Measurements from ENCODE around the gene NAV1.

GRCh38 chr1:201537028-201537427 lies 1.9 kb upstream of the NAV1 start:
- TF ChIP-seq, protein P1, sequence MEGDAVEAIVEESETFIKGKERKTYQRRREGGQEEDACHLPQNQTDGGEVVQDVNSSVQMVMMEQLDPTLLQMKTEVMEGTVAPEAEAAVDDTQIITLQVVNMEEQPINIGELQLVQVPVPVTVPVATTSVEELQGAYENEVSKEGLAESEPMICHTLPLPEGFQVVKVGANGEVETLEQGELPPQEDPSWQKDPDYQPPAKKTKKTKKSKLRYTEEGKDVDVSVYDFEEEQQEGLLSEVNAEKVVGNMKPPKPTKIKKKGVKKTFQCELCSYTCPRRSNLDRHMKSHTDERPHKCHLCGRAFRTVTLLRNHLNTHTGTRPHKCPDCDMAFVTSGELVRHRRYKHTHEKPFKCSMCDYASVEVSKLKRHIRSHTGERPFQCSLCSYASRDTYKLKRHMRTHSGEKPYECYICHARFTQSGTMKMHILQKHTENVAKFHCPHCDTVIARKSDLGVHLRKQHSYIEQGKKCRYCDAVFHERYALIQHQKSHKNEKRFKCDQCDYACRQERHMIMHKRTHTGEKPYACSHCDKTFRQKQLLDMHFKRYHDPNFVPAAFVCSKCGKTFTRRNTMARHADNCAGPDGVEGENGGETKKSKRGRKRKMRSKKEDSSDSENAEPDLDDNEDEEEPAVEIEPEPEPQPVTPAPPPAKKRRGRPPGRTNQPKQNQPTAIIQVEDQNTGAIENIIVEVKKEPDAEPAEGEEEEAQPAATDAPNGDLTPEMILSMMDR (IDR thresholded peaks at IDR 0.05) = no peak
- TF ChIP-seq POLR2A (IDR thresholded peaks at IDR 0.05) = no peak

Measured in esophagus squamous epithelium (tissue), 4 donors.